Limb (tissue), 2 donors: ENCODE data around the gene SRXN1.
A peak's percentile ranks its signal among the peaks of the same experiment; 100 is the strongest.

Experiments
- DNase-seq, 2 donors: peaks; one replicate each; pipeline ENCODE4 v3.0.0-alpha.2; 2016; ENCODE audit errors: extremely low spot score in 2 of 2

Gene SRXN1

DNA sequence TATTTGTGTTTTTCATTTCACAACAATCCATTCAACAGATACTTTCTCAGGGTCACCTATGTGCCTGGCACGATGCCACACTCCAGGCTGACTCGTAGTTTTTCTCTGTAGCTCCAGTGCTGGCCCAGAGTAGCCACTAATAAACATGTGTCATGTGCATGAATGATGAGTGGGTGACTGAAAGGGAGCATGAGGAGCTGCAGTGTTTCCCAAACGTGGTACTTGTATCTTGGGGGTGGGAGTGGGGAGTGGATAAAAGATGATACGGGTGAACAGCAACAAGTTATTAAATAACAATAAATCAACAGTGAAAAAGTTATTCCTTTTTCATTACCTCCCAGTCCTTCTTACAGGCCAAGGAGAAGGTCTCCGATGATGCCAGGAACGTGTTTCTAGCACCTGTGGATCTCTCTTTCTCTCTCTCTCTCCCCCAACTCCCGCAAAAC lies 17.1 kb downstream of the SRXN1 start:
- DNase-seq: no peak

DNA sequence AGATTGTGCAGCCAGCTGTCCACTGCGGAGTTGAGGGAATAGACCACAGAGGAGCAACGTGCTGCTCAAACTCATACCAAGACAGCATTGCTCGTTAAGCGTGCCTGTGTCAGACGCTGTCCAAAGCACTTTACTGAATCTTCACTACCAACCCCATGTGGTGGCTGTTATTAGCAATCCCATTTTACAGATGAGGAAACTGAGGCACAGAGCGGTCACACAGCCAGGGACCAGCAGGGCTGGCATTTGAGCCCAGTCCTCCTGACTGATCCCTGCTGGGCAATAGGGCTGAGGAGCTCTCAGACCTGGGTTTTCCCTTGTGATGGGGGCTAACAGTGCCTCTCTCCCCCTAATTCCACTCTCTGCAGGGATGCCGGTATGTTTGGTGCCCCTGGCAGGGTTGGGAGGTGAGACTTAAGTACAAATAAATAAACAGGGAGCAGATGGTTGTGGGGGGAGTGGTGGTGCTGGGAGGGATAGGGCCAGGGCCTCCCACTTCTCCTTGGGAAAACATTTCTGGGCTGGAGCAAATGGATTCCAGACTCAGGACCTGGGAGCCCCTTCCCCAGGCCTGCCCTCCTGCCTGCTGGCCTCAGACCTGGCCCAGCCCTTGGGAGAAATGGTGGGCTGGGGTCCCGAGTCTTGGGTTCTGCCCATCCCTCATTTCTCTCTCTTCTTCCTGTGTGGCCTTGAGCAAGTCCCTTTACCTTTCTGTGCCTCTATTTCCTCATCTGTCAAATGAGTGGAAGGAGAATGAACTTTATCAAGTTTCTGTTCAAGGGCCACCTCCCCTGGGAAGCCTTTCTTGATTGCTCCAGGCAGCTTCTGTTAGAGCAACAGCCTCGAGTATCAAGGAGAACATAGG lies 17.7 kb downstream of the SRXN1 start:
- DNase-seq: no peak

DNA sequence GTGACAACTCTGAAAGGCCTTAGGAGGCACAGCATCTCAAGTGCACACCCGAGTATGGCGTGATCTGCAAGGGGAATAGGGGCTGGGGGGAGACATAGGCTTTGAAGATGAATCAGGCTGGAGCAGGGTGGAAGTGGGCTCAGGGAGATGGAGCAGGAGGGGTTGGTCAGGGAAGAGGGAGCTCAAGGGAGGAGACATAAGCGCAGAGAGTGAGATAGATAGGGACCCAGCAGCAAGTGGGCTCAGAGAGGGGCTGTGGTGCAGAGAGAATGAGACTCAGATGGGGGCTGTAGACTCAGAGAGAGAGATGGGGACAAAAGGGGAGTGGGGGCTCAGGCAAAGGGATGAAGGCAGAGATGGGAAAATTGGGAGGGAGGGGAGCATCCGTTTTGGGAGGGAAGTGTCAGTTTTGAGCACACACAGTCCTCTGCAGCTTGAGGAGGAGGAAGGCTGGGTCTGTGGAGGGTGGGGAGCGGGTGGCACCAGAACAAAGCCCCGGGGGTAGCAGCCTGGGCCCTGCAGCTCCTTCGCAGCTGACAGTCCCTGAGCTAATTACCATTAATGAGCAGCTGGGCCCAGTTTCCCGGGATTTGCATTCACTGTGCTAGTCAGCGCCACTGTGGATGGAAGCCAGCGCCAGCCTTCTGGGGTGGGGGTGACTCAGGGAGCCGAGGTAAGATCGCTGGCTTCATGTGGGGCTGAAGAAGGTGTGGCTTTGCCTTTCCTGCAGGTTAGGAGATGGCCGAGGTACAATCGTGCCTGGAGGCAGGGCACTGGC lies 18.7 kb downstream of the SRXN1 start:
- peak in 1 of 2 donors; percentile 54 for DNase-seq

DNA sequence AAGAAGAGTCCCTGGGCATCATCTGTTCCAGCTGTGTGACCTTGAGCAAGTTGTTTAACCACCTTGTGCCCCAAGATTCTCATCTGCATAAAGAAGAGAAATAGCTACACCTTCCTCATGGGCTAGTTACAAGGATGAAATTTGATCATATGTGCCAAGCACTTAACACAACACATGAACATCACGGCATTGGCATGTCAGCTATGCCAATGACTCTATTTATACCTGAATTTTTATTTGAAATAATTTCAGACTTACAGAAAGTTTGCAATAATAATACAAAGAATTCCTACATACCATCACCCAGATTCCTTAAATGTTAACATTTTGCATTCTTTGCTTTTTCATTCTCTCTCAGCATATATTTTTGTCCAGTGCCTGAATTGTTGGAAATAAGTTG lies 21.9 kb downstream of the SRXN1 start:
- DNase-seq: no peak

DNA sequence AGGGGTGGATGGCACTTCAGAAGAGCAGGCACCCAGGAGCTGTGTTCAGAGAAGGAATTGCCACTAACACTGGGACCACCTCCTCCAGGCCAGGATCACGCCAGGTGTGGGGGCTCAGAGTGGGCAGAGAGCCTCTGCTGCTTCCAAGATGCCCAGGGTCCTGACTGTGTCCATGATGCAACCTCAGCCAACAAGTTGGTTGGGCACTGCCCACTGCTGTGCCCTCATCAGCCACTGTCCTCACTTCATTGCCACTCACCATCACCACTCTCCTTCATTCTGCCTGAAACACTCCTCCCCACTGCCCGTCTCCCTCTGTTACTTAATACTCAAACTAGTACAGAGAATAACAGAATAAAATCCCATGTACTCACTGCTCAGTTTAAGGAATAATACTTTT lies 26.4 kb downstream of the SRXN1 start:
- no peak for DNase-seq

DNA sequence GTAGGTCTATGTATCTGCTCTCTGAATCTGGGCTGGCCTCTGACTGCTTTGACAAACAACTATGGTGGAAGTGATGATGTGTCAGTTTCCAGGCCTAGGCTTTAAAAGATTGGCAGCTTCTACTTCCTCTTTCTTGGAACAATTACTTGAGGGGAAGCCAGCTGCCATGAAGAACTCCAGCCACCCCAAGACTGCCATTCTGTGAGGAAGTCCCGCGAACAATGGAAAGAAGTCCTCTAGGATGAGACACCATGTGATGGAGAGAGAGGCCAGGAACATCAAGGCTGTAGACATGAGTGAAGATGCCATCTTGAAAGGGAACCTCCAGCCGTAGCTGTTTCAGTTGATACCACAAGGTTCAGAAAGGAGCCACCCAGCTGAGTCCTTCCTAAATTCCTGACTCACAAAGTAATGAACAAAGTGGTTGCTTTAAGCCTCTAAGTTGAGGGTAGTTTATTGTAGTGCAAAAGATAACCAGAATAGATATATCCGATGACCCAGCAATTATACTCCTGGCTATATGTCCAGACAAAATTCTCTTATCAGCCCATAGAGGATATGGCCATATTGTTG lies 27.6 kb downstream of the SRXN1 start:
- no peak for DNase-seq

DNA sequence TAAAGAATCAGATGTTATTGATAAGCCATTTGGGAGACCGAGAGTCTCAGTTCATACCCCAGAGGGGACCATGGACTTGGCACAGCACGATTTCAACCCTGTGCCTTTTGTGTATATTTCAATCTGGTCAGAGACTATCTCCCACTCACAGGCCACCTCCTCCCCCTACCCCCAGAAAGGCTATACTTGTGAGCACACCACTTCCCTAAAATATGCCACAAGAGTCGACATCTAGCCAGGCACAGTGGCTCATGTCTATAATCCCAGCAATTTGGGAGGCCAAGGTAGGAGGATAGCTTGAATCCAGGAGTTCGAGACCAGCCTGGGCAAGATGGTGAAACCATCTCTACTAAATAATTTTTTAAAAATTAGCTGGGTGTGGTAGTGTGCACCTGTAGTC lies 29.3 kb downstream of the SRXN1 start:
- no peak for DNase-seq

DNA sequence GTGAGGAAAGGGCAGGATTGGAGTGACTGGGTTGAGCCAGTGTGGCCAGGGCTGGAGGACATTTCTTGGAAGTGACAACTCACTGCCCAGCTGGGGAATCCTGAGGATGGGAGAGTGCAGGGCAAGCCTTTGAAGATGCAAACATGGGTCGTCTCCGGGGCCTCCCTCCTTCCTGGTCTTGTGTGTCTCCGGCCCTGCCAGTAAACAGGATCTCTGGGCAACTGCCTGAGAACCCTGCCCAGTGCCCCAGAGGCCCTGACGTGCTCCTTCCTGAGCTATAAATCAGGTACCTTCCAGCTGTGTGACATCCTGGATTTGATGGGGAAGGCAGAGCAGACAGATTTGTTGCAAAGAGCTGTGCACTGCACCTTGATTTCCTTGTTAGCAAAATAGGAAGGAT lies 30.0 kb downstream of the SRXN1 start:
- DNase-seq: no peak

DNA sequence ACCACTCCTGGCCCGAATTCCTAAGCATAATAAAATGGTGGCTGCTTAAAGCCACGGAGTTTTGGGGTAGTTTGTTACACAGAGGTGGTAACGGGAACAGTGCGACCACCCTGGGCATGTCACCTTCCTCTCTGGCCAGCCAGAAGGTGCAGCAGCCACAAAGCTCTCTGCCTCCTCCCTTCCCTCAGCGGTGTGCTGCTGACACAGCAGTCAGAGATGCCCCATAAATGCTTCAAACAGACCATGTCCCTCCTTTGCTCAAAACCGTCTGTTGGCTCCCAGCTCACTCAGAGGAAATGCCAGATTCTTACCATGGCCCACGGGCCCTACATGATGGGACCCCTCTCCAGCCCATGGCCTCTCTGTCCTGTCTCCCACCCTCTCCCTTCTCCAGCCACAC lies 30.8 kb downstream of the SRXN1 start:
- no peak for DNase-seq

DNA sequence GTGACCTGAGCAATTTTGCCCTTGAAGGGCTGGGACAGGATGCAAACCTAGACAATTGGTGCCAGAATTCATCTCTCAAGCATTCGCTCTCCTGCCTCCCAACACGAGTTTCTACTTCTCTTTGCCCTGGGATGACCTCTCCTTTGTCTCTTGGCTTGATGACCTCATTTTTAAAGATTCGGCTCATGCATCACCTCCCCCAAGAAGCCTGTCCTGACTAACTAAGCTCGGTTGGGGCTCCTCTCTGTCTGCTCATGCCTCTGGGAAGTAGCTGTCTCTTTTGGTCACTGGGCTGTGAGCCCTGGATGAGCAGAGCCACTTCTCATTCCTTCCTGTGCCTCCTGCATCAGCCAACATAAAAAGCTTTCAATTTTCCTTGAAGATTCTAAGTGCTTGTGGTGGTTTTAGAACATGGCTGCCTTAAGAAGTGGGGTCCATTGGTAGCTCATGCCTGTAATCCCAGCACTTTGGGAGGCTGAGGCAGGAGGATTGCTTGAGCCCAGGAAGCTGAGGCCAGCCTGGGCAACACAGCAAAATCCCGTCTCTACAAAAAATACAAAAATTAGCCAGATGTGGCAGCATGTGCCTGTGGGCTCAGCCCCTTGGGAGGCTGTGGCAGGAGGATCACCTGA lies 31.8 kb downstream of the SRXN1 start:
- DNase-seq: no peak

DNA sequence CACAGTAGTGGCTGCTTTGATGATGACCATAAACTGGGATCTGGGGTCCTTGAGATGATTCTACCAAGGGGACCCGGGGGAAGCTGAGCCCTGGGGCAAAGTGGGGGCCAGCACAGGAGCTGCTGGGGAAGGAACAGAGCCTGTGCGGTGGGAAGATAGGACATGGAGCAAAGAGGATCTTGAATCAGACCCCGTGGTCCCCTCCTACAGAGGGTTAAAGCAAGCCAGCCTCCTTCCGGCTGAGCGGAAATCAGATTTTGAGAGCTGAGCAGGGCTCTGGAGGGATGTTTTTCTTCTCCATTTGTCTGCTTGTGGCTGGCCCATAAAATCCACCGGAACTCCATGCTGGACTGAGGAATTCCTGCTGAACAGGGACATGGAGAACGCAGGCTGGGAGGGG lies 32.8 kb downstream of the SRXN1 start:
- no peak for DNase-seq

DNA sequence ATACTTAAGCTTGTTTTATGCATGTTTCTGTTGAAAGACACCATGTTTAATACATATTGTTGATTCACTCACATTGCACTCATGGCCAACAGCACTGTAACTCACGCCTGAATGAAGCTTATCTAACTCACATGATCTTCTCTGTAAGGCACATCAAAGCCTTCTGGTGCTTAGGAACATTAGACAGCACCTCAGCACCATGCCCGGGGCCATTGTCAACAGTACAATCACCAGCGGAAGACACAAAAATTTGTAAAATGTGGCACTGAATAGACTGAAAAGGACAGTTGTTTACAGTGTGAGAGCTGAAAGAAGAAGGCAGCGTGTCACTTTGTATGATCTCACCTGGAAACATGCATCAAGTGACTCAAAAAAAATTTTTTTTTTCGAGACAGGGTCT lies 34.0 kb downstream of the SRXN1 start:
- DNase-seq: no peak

DNA sequence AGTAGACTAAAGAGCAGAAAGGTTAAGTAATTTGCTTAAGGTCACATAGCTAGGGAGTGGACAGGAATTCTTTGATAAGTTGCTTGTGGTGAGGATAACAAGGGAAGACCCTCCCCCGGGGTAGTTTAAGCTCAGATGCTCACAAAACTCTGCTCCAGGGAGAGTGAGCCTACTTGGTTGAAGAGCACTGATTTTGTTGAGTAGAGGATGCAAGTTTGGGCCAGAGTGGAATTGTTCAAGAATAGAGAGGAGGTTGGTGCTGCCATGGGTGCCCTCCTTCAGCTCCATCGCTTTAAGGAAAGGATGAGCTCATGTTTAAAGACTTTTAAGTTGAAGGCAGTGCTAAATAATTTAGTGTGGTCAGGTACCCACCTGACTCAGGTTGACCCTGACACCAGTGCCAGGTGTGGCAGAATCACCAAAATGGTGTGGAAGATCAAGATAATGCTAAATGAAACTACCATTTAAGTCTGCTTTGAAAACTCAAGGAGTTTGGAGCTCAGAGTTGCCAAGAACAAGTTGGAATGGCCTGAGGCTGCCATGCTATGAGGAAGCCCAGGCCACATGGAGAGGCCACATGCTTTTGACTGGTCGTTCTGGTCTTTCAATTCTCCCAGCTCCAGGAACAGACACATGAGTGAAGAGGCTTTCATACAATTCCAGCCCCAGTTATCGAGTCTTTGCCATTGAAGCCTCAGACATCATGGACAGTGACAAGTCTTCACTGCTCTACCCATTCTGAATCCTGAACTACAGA lies 34.9 kb downstream of the SRXN1 start:
- no peak for DNase-seq

DNA sequence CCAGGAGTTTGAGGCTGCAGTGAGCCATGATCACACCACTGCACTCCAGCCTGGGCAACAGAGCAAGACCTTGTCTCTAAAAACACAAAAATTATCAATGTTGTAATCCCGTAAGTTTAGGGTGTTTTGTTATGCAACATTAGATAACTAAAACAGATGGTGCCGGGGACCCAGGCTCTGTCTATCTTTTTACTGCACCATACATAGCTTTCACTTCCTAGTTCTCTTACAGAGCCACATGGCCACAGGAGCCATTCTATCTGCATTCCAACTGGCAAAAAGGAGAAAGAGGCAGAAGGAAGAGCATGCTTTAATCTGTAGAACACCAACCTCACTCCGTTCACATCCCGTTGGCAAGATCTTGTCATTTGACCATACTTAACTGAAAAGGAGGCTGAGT lies 37.5 kb downstream of the SRXN1 start:
- no peak for DNase-seq

DNA sequence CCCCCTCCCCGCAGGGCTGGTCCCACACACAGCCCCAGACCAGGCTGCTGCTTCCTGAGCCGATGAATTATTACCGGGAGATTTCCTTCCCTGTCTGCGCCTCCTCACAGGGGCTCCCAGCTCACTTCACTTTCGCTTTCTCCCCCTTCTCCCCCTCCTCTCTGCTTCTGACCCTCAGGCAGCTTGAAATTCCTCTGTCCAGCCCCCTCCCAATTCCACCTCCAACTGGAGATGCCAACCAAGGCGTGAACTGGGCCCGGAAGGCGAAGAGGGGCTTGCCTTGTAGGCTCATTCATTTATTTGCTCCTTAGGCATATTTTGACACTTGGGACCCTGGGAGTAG lies 41.2 kb downstream of the SRXN1 start:
- no peak for DNase-seq

DNA sequence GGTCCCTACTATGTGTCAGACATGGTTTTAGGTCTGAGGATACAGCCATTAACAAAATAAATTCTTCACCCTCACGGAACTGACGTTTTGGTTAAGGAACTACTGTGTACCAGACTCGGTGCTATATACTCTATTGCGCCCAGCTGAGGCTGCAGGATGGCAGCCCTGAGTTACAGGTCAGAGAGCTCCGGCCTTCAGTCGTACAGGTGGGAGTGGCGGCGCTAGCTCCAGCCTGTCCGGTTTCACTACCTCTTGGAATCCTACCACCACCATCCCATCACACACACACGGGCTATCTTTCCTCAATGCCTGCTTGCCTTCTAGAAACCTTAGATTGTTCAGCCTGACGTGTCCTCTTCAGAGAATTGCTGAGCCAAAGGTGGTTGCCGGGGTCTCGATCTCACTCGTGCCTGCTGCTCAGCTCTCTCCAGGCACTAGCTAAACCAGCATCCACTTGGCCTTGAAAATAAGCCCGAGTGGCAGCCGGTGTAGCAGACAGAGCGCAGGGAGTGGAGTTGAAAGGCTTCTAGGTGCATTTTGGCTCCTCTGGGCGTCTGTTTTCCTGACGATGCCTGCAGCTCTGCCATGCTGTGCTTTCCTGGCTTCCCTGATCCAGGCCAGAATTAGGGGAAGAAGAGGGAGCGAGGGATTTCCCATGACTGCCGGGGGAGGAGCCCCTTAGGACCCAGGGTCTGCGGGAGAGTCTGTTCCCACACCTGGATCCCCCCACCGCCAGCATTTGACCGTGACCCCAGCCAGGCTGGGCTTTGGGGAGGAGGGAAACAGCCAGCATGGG lies 41.8 kb downstream of the SRXN1 start:
- no peak for DNase-seq

DNA sequence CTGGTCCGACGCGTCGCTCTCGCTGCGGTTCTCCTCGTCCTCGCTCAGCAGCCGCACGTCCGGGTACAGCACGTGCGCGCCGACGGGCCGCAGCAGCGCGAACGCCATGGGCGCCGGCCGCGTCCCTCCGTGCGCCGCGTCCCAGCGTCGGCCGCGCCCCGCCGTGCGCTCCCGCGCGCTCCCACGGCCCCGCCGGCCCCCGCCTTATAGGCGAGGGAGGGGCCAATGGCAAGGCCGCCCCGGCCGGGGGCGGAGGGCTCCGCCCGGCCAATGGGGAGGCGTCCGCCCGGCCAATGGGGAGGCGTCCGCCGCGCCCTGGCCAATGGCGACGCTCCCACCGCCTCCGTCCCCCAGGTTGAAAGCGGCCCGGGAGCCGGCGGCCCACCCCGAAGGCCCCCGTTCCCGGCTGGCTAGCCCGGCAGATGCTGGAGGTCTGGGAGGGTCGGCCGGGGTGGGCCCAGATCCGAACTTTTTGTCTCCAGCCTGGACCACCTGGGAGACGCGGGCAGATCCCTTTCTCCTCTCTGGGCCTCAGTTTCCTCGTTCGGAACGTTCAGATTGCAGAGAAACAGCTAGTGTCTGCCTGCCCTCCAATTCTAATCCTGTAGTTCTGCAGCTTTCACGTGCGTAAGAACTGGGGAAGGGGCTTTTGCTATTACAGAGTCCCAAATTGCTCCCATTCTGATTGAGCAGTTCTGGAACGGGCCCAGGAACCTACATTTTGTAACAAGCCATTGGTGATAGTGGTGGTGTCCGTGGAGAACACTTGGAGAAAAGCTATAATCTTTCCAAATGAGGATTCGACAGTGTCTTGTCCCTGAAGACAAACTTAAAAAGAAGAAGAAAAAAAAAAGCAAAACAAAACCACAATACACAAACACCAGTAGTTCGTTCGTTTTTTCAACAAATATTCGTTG lies 42.6 kb downstream of the SRXN1 start, which contains the start of gene TCF15:
TSS of gene TCF15 (minus strand) at position 180 of the 917 bp plus-strand sequence. CDS start at position 108, 72 bp downstream.
- DNase-seq: peak; percentile 34 to 80

DNA sequence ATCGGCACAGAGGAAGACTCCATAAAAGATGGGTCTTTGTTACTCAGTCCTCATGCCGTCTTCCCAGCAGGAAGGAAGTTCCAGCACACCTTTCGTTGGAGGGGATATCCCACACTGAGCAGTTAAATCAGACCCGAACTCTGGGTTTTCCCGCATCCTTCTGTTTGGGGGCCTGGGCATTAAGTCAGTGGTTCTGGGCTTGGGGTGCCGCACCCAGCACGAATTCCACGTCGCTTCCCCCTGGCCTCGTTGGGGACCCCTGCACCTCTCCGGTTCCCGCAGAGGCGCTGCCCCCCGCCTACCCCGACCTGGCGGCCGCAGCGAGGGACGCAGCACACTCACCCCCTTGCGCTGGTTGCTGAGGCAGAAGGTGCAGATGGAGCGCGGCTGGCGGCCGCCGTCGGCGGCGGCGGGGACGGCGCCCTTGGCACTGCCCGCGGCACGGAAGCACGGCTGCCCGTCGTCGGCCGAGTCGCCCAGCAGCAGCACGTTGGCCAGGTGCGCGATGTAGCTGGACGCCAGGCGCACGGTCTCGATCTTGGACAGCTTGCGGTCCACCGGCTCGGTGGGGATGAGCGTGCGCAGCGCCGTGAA lies 43.5 kb downstream of the SRXN1 start:
- peak in 1 of 2 donors; percentile 41 for DNase-seq

DNA sequence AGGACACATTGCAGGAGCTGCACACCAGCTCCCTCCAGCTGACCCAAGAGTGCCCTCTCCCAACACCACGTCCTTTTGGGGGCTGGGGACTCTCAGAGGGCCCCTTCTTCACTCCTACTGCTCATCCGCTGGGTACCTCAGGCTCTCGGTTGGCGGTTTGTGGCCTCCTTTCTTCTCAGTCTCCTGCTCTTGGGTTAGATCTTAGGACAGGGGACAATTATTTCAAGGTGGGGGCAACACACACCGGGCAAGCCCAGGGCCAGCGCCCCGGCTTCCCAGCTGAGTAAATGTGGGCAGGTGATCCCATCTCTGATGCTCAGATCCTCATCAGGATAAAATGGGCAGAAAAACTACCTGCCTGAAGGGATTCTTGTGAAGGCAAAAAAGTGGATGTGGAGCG lies 44.0 kb downstream of the SRXN1 start:
- no peak for DNase-seq
